ENCODE measurements around the gene EDC4.

- TF ChIP-seq ZNF77 (CRISPR knock-in tag; IDR thresholded peaks at IDR 0.05) = no peak
- no peak for TF ChIP-seq DLX4 (CRISPR knock-in tag; IDR thresholded peaks at IDR 0.05)
- TF ChIP-seq CTCF (IDR thresholded peaks at IDR 0.05 in 2 of 3, conservative IDR thresholded peaks at IDR 0.05 in 1 of 3; ENCODE audit: insufficient read depth in 2 of 3, low read depth in 1 of 3, low read length in 3 of 3) = no peak
- no peak for TF ChIP-seq TFE3 (CRISPR knock-in tag; IDR thresholded peaks at IDR 0.05)
Observed at GRCh38 chr16:67897231-67897630, 24.4 kb downstream of the EDC4 start.
